K562 (cell line): Measurements from ENCODE around the gene MFSD12. TPM values are rescaled to one million over a fixed set of nuclear protein-coding genes. Genes with fewer than 3 reads are reported as not detected.

Source experiments
- ATAC-seq: fragments of 200-7000 bp; cut with Tn5 transposase; 3 replicates; pipeline ENCODE4 v1.9.1; 2020; ENCODE audit warnings: moderate library complexity
- BruUV-seq: library from RNA; stranded (reverse); fragments of 400-500 nt; replicated peaks from 2 replicates; lab custom pipeline; 2021; lab: Mats Ljungman, UMichigan
- CTCF ChIA-PET: fragments of 300-600 bp; formaldehyde crosslinking; extraction: SDS; loops from one replicate; lab custom pipeline; 2021; ENCODE audit warnings: low intra/inter-chr PET ratio; lab: Yijun Ruan, JAX
- POLR2A ChIA-PET: fragments of 300-600, 350-650 bp; sonication (Branson Sonifier 250); formaldehyde crosslinking; extraction: SDS; loops from one replicate; lab custom pipeline; 2021; ENCODE audit warnings: antibody characterized with exemption, inconsistent platforms; lab: Yijun Ruan, JAX
- DNase-seq, 4 experiments: peaks; one replicate each; pipeline versions ENCODE4 v3.0.0 to v3.0.0-alpha.2; 2011 to 2018; ENCODE audit warnings: low spot score in 3 of 4, mixed read lengths in 3 of 4; ENCODE audit errors: extremely low read depth in 1 of 4
- FAIRE-seq: peaks from 2 replicates; lab custom pipeline; 2011; peaks lifted over from hg19 to GRCh38; lab: Jason Lieb, UNC
- H2AFZ ChIP-seq: 2 replicates; pipeline ENCODE4 v1.6.0; 2011; ENCODE audit warnings: low read depth, low read length, control low read depth, inconsistent platforms
- H3K27ac ChIP-seq: fragments of 200-600 bp; 3 replicates; pipeline ENCODE4 v1.8.0; 2011; ENCODE audit warnings: low read depth, mild to moderate bottlenecking, control low read depth, inconsistent platforms, low read length, moderate library complexity, mixed read lengths; ENCODE audit errors: extremely low read depth
- H3K27me3 ChIP-seq, 2 experiments: fragments of 300-600 bp in 1 of 2; 2 replicates in 1 of 2; 3 replicates in 1 of 2; pipeline versions ENCODE4 v1.6.0 to v1.8.0; 2011; ENCODE audit warnings: inconsistent platforms in 2 of 2, low read length in 2 of 2, mild to moderate bottlenecking in 1 of 2, mixed read lengths in 1 of 2, moderate library complexity in 1 of 2; ENCODE audit not compliant: control insufficient read depth in 2 of 2, insufficient read depth in 2 of 2
- H3K36me3 ChIP-seq: fragments of 300-600 bp; 3 replicates; pipeline ENCODE4 v1.8.0; 2011; ENCODE audit warnings: mild to moderate bottlenecking, low read length, inconsistent platforms; ENCODE audit not compliant: control insufficient read depth, insufficient read depth
- H3K4me1 ChIP-seq, 2 experiments: fragments of 200-600 bp in 1 of 2; replicated peaks in 1 of 2; 2 replicates in 1 of 2; 3 replicates in 1 of 2; pipeline versions ENCODE4 v1.5.1 to v1.8.0; 2011; ENCODE audit warnings: inconsistent platforms in 2 of 2, low read length in 2 of 2, mild to moderate bottlenecking in 1 of 2, mixed read lengths in 1 of 2, moderate library complexity in 1 of 2; ENCODE audit not compliant: control insufficient read depth in 2 of 2, insufficient read depth in 2 of 2
- H3K4me2 ChIP-seq: 2 replicates; pipeline ENCODE4 v1.6.1; 2011; ENCODE audit warnings: low read length, control low read depth, inconsistent platforms, mixed read lengths; ENCODE audit not compliant: insufficient read depth
- H3K4me3 ChIP-seq: fragments of 200-600 bp; sonication (generic), shearing (Covaris generic); 2 replicates; pipeline ENCODE4 v1.5.1; 2016; ENCODE audit warnings: control low read depth, inconsistent platforms
- H3K79me2 ChIP-seq: fragments of 200-600 bp; 3 replicates; pipeline ENCODE4 v1.8.0; 2011; ENCODE audit warnings: low read length, inconsistent platforms; ENCODE audit not compliant: control insufficient read depth, insufficient read depth
- H3K9ac ChIP-seq, 2 experiments: 2 replicates each; pipeline versions ENCODE4 v1.6.0 to v1.6.1; 2011; ENCODE audit warnings: low read depth in 2 of 2, low read length in 2 of 2, control low read depth in 1 of 2, inconsistent platforms in 1 of 2, mild to moderate bottlenecking in 1 of 2, mixed read lengths in 1 of 2; ENCODE audit not compliant: insufficient read depth in 1 of 2
- H3K9me1 ChIP-seq: one replicate; pipeline ENCODE4 v1.6.0; 2011; ENCODE audit warnings: inconsistent platforms, mild to moderate bottlenecking, low read length, moderate library complexity; ENCODE audit not compliant: control insufficient read depth, insufficient read depth
- H3K9me3 ChIP-seq: replicated peaks from 2 replicates; pipeline ENCODE4 v1.5.1; 2011; ENCODE audit warnings: low read depth, low read length, inconsistent platforms; ENCODE audit not compliant: control insufficient read depth, insufficient read depth
- H4K20me1 ChIP-seq: replicated peaks from 2 replicates; pipeline ENCODE4 v1.6.1; 2011; ENCODE audit warnings: low read length, inconsistent platforms, mixed read lengths; ENCODE audit not compliant: control insufficient read depth, insufficient read depth
- CEBPG ChIP-seq, 3 experiments: fragments of 200-800 bp in 1 of 3; sonication (Bioruptor generic) in 1 of 3; sonication (generic) in 1 of 3; formaldehyde crosslinking in 1 of 3; IDR thresholded peaks in 2 of 3; conservative IDR thresholded peaks in 1 of 3; 2 replicates each; pipeline versions ENCODE4 v1.6.1 to v1.8.0; 2016 to 2022; ENCODE audit warnings: missing compliant biosample characterization in 2 of 3, missing genetic modification characterization in 2 of 3, mild to moderate bottlenecking in 1 of 3, missing genetic modification reagents in 1 of 3
- ELF2 ChIP-seq: fragments of 250-450 bp; sonication (Bioruptor Pico); IDR thresholded peaks from 2 replicates; pipeline ENCODE4 v1.5.0; 2021; ENCODE audit warnings: mild to moderate bottlenecking
- NELFE ChIP-seq: IDR thresholded peaks from 2 replicates; pipeline ENCODE4 v1.6.1; 2011; ENCODE audit warnings: mild to moderate bottlenecking; ENCODE audit not compliant: insufficient read depth, insufficient read length
- REST ChIP-seq, 2 experiments: fragments of 450-650 bp; formaldehyde crosslinking in 1 of 2; IDR thresholded peaks; 2 replicates each; pipeline versions ENCODE4 v1.4.0 to v1.6.1; 2014 to 2020; ENCODE audit warnings: mild to moderate bottlenecking in 2 of 2, borderline replicate concordance in 1 of 2, low read depth in 1 of 2
- ZC3H8 ChIP-seq: fragments of 450-650 bp; IDR thresholded peaks from 2 replicates; pipeline ENCODE4 v1.6.1; 2017
- ZKSCAN1 ChIP-seq: fragments of 150-350 bp; IDR thresholded peaks from 2 replicates; pipeline ENCODE4 v1.6.1; 2016; ENCODE audit warnings: low read depth, low read length
- WGBS: fragments of 100-300 bp; shearing (Covaris generic); methylation state at CpG from one replicate; pipeline ENCODE4 v1.1.6; 2016; ENCODE audit warnings: low coverage, mixed read lengths; ENCODE audit not compliant: insufficient coverage; ENCODE audit errors: missing lambda C conversion rate; 5-methylcytosine and 5-hydroxymethylcytosine counted together
- in situ Hi-C: fragments of 300-500 bp; cut with MboI; formaldehyde crosslinking; loops from 4 replicates; pipeline ENCODE4 v1.15.0; 2018; ENCODE audit warnings: inconsistent platforms, mixed read lengths
- intact Hi-C: fragments of 100-400 bp; cut with micrococcal nuclease; formaldehyde crosslinking; loops from 2 replicates; pipeline ENCODE4 v1.14.2; 2022
- polyA plus RNA-seq, 8 experiments: library from polyadenylated mRNA; depleted of rRNA in 4 of 8; stranded (reverse) in 5 of 8; unstranded in 3 of 8; fragments of >200 nt; fragmentation: Nextera tagmentation in 2 of 8; fragmentation: Illumina TruSeq in 1 of 8; extraction: Ambion mirVana in 2 of 8; extraction: Trizol in 1 of 8; gene quantifications; 2 replicates each; pipeline versions ENCODE4 v1.2.1 to v1.2.3, GENCODE V29; 2011 to 2014; ENCODE audit warnings: inconsistent platforms in 1 of 8, missing spikeins in 1 of 8
- total RNA-seq, 7 experiments: library from RNA; depleted of rRNA in 6 of 7; stranded (reverse); fragments of >200 nt in 6 of 7; fragmentation: Illumina TruSeq in 2 of 7; extraction: Trizol in 2 of 7; gene quantifications; 2 replicates each; pipeline versions ENCODE4 v1.2.1 to v1.2.3, GENCODE V29; 2011 to 2021; ENCODE audit warnings: low replicate concordance in 1 of 7
- TF ChIP-seq, protein P1 (sequence below): sonication (generic); formaldehyde crosslinking; IDR thresholded peaks from 2 replicates; pipeline ENCODE4 v1.8.1; 2023; ENCODE audit warnings: mild to moderate bottlenecking, missing genetic modification reagents

Gene MFSD12
- total and polyA plus RNA-seq, 9 of the 15 experiments (the other 6 are each of a cell fraction or from before 2014, with no cell fraction given): 0.69 to 112 (median 31.8) TPM

DNA sequence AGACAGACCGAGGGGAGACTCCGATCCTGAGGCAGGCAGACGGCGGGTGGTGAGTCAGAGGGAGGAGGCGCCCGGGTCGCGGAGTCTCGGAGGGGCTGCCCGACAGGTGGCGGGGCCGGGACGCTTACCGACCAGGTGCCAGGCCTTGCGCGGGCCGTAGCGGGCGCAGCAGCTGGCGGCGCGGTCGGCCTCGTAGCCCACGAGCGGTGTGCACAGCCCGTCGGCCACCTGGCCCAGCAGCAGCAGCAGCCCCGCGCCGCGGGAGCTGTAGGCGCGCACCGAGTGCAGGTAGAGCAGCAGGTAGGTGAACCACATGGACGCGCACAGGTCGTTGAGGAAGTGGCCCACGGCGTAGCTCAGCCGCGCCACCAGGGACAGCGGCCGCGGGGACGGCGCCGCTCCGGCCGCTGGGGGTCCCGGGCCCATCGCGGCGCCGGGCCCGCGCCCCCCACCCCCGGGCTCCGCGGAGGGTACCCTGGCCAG is 367 bp downstream of the MFSD12 start:
- peaks cover 21 to 74% of the 10 kb centered on the region in 2 experiments; a peak in 4 of 5 replicates for H3K4me1 ChIP-seq
- FAIRE-seq (no peak), DNase-seq (peak; percentile 69 to 75 (median 72)), ATAC-seq (peak; percentile 12)
- peak overlapping the region; percentile 93 for H3K4me3 ChIP-seq
- H3K27ac ChIP-seq: peak overlapping the region; percentile 77
- intact Hi-C loops: loop anchor here (2.0 kb wide), 1 partner anchor 16 kb away; the partner anchor contains the start of gene HMG20B
- peaks cover 45% of the 10 kb centered on the region for H3K79me2 ChIP-seq
- H2AFZ ChIP-seq: peak overlapping the region; percentile 46; the same call in 1 of the 2 replicates
- under 1% methylated on average over 47 of the region's 60 CpGs for WGBS
- no peaks in the 10 kb centered on the region for H3K9me3 ChIP-seq
- peaks cover 7% of the 10 kb centered on the region for H3K9me1 ChIP-seq
- BruUV-seq: no TSS peak
- H3K4me2 ChIP-seq: peak overlapping the region; percentile 92
- H3K9ac ChIP-seq: peak overlapping the region; percentile 81 to 99
- ChIA-PET POLR2A (interaction anchor here (0.5 to 1.9 kb wide), 10 partner anchors 9 to 307 kb away, joined by 3 to 9 read pairs (median 3); partner anchors contain the start of gene TEKTIP1), CTCF (no interaction called here)
- H3K27me3 ChIP-seq: no peaks in the 10 kb centered on the region
- H4K20me1 ChIP-seq: peaks cover 9% of the 10 kb centered on the region
- H3K36me3 ChIP-seq: peaks cover 22% of the 10 kb centered on the region
- in situ Hi-C loops: no loop called here
- peak; percentile 23; the same call in 1 of the 2 replicates for TF ChIP-seq CEBPG (CRISPR knock-in tag; IDR thresholded peaks at IDR 0.05)
- TF ChIP-seq CEBPG (tag; conservative IDR thresholded peaks at IDR 0.05 in 1 of 2, IDR thresholded peaks at IDR 0.05 in 1 of 2): no peak
- TF ChIP-seq, protein P1, sequence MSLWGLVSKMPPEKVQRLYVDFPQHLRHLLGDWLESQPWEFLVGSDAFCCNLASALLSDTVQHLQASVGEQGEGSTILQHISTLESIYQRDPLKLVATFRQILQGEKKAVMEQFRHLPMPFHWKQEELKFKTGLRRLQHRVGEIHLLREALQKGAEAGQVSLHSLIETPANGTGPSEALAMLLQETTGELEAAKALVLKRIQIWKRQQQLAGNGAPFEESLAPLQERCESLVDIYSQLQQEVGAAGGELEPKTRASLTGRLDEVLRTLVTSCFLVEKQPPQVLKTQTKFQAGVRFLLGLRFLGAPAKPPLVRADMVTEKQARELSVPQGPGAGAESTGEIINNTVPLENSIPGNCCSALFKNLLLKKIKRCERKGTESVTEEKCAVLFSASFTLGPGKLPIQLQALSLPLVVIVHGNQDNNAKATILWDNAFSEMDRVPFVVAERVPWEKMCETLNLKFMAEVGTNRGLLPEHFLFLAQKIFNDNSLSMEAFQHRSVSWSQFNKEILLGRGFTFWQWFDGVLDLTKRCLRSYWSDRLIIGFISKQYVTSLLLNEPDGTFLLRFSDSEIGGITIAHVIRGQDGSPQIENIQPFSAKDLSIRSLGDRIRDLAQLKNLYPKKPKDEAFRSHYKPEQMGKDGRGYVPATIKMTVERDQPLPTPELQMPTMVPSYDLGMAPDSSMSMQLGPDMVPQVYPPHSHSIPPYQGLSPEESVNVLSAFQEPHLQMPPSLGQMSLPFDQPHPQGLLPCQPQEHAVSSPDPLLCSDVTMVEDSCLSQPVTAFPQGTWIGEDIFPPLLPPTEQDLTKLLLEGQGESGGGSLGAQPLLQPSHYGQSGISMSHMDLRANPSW (CRISPR knock-in tag): no peak
- TF ChIP-seq ELF2 (CRISPR knock-in tag): no peak
- no peak for TF ChIP-seq ZC3H8
- no peak for TF ChIP-seq NELFE
- peak; percentile 45 for TF ChIP-seq REST (IDR thresholded peaks at IDR 0.05; ENCODE audit: borderline replicate concordance)
- TF ChIP-seq REST (CRISPR knock-in tag; IDR thresholded peaks at IDR 0.05; ENCODE audit: low read depth): no peak
- no peak; the same call in 1 of the 2 replicates for TF ChIP-seq ZKSCAN1
